Heart right ventricle (tissue), 16 donors: Measurements from ENCODE around the gene CMKLR1. TPM values are rescaled to one million over a fixed set of nuclear protein-coding genes. Genes with fewer than 3 reads are reported as not detected.

Experiments
- ATAC-seq, 8 donors: fragments of 200-7000 bp; cut with Tn5 transposase; one replicate each; pipeline ENCODE4 v1.9.1; 2020; ENCODE audit warnings: mild to moderate bottlenecking in 8 of 8, moderate library complexity in 8 of 8, moderate number of reproducible peaks in 1 of 8
- DNase-seq, 2 donors: peaks; one replicate each; pipeline ENCODE4 v3.0.0-alpha.2; 2020
- H3K27ac ChIP-seq, 10 donors: fragments of 200-600 bp; sonication (generic) in 2 of 10; one replicate each; pipeline versions ENCODE4 v1.5.0 to v1.8.0; 2020 to 2022; ENCODE audit warnings: mild to moderate bottlenecking in 3 of 10
- H3K27me3 ChIP-seq, 7 donors: fragments of 200-600 bp; one replicate each; pipeline ENCODE4 v1.8.0; 2021 to 2022; ENCODE audit warnings: mild to moderate bottlenecking in 2 of 7
- H3K36me3 ChIP-seq, 9 donors: fragments of 200-600 bp; sonication (generic) in 1 of 9; one replicate each; pipeline versions ENCODE4 v1.5.0 to v1.8.0; 2020 to 2022; ENCODE audit warnings: mild to moderate bottlenecking in 2 of 9
- H3K4me1 ChIP-seq, 9 donors: fragments of 200-600 bp; sonication (generic) in 1 of 9; one replicate each; pipeline versions ENCODE4 v1.5.0 to v1.8.0; 2020 to 2022; ENCODE audit warnings: mild to moderate bottlenecking in 4 of 9
- H3K4me3 ChIP-seq, 10 donors: fragments of 200-600 bp; sonication (generic) in 2 of 10; one replicate each; pipeline versions ENCODE4 v1.5.0 to v1.8.0; 2020 to 2022; ENCODE audit warnings: mild to moderate bottlenecking in 7 of 10, moderate library complexity in 2 of 10
- H3K9me3 ChIP-seq, 11 donors: fragments of 200-600 bp in 10 of 11; sonication (generic) in 2 of 11; one replicate each; pipeline versions ENCODE4 v1.5.0 to v1.8.0; 2013 to 2022; ENCODE audit warnings: mild to moderate bottlenecking in 2 of 11, control low read depth in 1 of 11, moderate library complexity in 1 of 11
- WGBS, 2 donors: extraction: QIAGEN DNeasy Blood & Tissue Kit; methylation state at CpG; one replicate each; pipeline ENCODE4 v1.1.7; 2013; ENCODE audit warnings: inconsistent platforms in 1 of 2; 5-methylcytosine and 5-hydroxymethylcytosine counted together
- intact Hi-C, 10 donors: fragments of 100-400 bp; cut with DNase I; formaldehyde crosslinking; loops; one replicate each; pipeline versions ENCODE4 v1.11.1 to v1.14.2; 2022
- polyA plus RNA-seq, 2 donors: library from polyadenylated mRNA; stranded (reverse); fragments of 200-250 nt; gene quantifications; one replicate each; pipeline ENCODE4 v1.2.3, GENCODE V29; 2013
- total RNA-seq, 10 donors: library from RNA; stranded (reverse); fragmentation: NEBNext Ultra II Directional in 3 of 10; extraction: Animal tissue kit (Norgen Biotek cat#: 25700) in 3 of 10; gene quantifications; one replicate each; pipeline versions ENCODE4 v1.2.1 to v1.2.4, GENCODE V29; 2021 to 2023
- TF ChIP-seq, protein P1 (sequence below), 9 donors: fragments of 200-600 bp; sonication (generic) in 2 of 9; IDR thresholded peaks; one replicate each; pipeline versions ENCODE4 v1.5.0 to v1.8.0; 2021 to 2022; ENCODE audit warnings: antibody characterized with exemption in 9 of 9, mild to moderate bottlenecking in 5 of 9, moderate library complexity in 1 of 9
- donor health status: Arrhythmogenic right ventricular cardiomyopathy.
- donor health status: ischemic (EF 13 %, LVEDD 7.1; RV severe dilation, severe dysfunction).
- donor health status: healthy with polysubstance abuse.
- donor health status: DM: no; HTN: yes; CAD: no.
- donor health status: DM: no; HTN: no; CAD: no.
- donor health status: ischemic (EF 25% LVEDD 6.9; RV normal size, moderate dysfunction).
- donor health status: ischemic (EF 25% LVEDD 5.7; RV mildly dilated, moderate dysfunction).
- donor health status: healthy.
- donor health status: DM: yes; HTN: yes; CAD: no.
- donor health status: Ischemic cardiomyopathy.
- donor health status: ischemic (EF 35%, LVEDD 5.7; RV mildly dilated, moderate dysfunction).
- donor health status: nonischemic (EF 11% LVEDD 7.7; RV severe dilation, severe dysfunction).
- donor health status: DM: yes; HTN: yes; CAD: no.
- donor health status: PGD.
- donor health status: ischemic (EF 29% LVEDD 5.4; RV normal size, mild dysfunction).
- donor health status: nonischemic (EF 23%, LVEDD 6.1; RV moderate dilation, normal function).

The CMKLR1 gene
- total and polyA plus RNA-seq, 12 donors, result 2.2 to 24.0 (median 5.1) TPM

DNA sequence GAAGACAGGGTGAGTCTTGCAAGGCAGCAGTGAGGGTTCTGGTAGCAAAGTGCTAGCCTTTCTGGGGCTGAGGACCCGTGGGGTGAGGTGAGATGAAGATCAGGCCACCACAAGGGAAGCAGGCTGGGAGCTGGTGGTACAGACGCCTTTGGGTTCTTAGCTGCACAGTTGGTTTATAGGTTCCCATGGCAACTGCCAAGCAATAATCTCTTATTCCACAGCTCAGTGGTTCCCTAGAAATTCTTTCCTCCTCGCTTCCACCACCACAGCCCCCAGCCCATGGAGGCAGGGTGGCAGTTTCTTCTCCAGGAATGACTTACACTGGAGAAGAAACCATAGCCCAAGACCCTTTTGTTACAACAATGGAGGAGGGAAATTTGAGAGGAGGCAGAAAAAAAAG lies 82.1 kb downstream of the CMKLR1 start:
- no peaks in the 10 kb centered on the region for H3K36me3 ChIP-seq
- H3K4me3 ChIP-seq, result no peak overlapping the region
- 29 to 50% methylated on average over 3 of the region's 3 CpGs for WGBS, 2 donors
- no peak for ATAC-seq
- intact Hi-C loops, result no loop called here
- peaks cover 0 to 33% (median 21%) of the 10 kb centered on the region in 11 donors for H3K9me3 ChIP-seq
- H3K27ac ChIP-seq, result no peak overlapping the region
- peaks cover 0 to 15% (median 5%) of the 10 kb centered on the region in 7 donors for H3K27me3 ChIP-seq
- no peaks in the 10 kb centered on the region for H3K4me1 ChIP-seq
- TF ChIP-seq, protein P1, sequence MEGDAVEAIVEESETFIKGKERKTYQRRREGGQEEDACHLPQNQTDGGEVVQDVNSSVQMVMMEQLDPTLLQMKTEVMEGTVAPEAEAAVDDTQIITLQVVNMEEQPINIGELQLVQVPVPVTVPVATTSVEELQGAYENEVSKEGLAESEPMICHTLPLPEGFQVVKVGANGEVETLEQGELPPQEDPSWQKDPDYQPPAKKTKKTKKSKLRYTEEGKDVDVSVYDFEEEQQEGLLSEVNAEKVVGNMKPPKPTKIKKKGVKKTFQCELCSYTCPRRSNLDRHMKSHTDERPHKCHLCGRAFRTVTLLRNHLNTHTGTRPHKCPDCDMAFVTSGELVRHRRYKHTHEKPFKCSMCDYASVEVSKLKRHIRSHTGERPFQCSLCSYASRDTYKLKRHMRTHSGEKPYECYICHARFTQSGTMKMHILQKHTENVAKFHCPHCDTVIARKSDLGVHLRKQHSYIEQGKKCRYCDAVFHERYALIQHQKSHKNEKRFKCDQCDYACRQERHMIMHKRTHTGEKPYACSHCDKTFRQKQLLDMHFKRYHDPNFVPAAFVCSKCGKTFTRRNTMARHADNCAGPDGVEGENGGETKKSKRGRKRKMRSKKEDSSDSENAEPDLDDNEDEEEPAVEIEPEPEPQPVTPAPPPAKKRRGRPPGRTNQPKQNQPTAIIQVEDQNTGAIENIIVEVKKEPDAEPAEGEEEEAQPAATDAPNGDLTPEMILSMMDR (IDR thresholded peaks at IDR 0.05), result no peak
- no peak for DNase-seq

DNA sequence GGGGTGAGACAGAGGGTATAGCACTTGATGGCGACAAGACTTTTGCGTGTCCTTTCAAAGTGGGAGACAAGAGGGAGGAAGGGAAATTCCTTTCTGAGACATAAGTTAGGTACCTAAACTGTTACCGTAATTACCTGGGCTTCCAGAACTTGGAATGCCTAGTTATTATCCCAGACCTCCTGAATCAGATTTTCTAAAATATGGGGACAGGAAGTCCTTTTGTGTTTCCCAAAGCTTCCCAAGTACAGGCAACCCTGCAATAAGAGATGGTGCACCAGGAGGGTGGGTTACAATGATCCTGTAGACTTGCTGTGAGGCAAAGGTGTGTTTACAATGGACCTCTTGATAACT lies 83.9 kb downstream of the CMKLR1 start:
- intact Hi-C loops, result no loop called here
- no peak overlapping the region for H3K27ac ChIP-seq
- TF ChIP-seq, protein P1 (IDR thresholded peaks at IDR 0.05), result no peak
- no peaks in the 10 kb centered on the region for H3K4me1 ChIP-seq
- ATAC-seq, result no peak
- WGBS, 2 donors, result 80 to 81% methylated on average over 3 of the region's 3 CpGs
- DNase-seq, result no peak
- H3K36me3 ChIP-seq, result no peaks in the 10 kb centered on the region
- H3K4me3 ChIP-seq, result no peak overlapping the region
- peaks cover 0 to 32% (median 8%) of the 10 kb centered on the region in 7 donors for H3K27me3 ChIP-seq
- H3K9me3 ChIP-seq, result peaks cover 0 to 15% (median 8%) of the 10 kb centered on the region in 11 donors

DNA sequence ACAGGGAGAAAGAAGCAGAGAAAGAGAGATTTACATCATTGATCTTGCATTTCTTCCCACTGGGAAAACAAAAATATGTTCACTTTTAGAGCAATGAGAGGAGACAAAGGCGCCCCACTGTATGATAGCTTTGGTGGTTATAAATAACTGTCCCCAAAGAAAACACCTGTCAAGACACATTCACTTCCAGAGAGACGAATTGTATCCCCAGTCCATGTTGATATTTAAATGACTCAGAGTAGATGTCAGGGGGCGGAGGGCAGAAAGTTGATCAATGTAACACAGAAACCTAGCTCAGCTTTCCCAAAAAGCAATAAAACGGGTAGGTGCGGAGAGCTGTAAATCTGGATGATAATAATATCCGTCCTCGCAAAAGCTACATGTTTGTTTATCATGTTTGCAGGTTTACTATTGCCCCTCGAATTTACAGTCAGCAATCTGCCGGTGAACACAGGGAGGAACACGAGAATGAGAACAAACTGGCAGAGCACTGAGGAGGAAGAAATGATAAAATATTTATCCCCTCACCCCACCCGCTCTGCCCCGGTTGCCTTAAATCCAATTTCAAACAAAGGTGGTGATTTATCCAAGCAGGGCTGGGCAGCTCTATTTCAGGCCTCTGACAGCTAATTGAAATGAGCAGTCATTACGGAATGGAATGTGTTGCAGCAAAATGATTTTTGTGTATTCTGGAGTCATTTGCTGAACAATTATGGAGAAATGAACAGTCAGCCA lies 84.4 kb downstream of the CMKLR1 start:
- H3K27me3 ChIP-seq, result peaks cover 0 to 33% (median 9%) of the 10 kb centered on the region in 7 donors
- no peak overlapping the region for H3K4me3 ChIP-seq
- no peak overlapping the region for H3K27ac ChIP-seq
- peaks cover 0 to 10% (median 4%) of the 10 kb centered on the region in 11 donors for H3K9me3 ChIP-seq
- ATAC-seq (no peak), DNase-seq (no peak)
- intact Hi-C loops, result no loop called here
- TF ChIP-seq, protein P1 (IDR thresholded peaks at IDR 0.05), result no peak
- H3K4me1 ChIP-seq, result no peaks in the 10 kb centered on the region
- no peaks in the 10 kb centered on the region for H3K36me3 ChIP-seq
- 67 to 72% methylated on average over 13 of the region's 13 CpGs for WGBS, 2 donors

DNA sequence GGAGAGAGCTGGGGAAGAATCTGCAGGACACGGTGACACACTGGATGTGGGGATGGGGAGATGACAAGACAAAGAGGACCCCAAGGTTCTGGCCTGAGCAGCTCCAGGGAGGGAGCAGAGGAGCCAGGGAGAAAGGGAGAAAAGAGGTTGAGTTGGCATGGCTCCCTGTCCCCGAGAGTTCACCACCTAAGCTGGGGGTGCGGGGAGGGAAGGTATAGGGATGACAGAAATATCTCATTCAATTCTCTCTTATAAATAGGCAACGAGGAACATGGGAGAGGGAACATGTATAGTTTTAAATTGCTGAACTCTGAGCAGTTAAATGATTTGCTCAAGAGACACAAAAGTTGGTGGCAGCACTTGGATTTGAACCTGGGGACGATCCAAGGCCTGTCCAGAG lies 85.1 kb downstream of the CMKLR1 start:
- no peak for DNase-seq
- no peak overlapping the region for H3K4me3 ChIP-seq
- H3K36me3 ChIP-seq, result no peaks in the 10 kb centered on the region
- H3K27ac ChIP-seq, result no peak overlapping the region
- no peaks in the 10 kb centered on the region for H3K4me1 ChIP-seq
- no peak for ATAC-seq
- intact Hi-C loops, result no loop called here
- 49 to 63% methylated on average over 5 of the region's 5 CpGs for WGBS, 2 donors
- TF ChIP-seq, protein P1 (IDR thresholded peaks at IDR 0.05), result no peak
- H3K9me3 ChIP-seq, result peaks cover 0 to 3% (median under 1%) of the 10 kb centered on the region in 11 donors
- peaks cover 0 to 37% (median 15%) of the 10 kb centered on the region in 7 donors for H3K27me3 ChIP-seq
